K562 (cell line): ENCODE measurements around the gene PHACTR2. TPM values are rescaled to one million over a fixed set of nuclear protein-coding genes. Genes with fewer than 3 reads are reported as not detected.

ENCODE experiments used
- ATAC-seq: fragments of 200-7000 bp; cut with Tn5 transposase; 3 replicates; pipeline ENCODE4 v1.9.1; 2020; ENCODE audit warnings: moderate library complexity
- BruUV-seq: library from RNA; stranded (reverse); fragments of 400-500 nt; replicated peaks from 2 replicates; lab custom pipeline; 2021; lab: Mats Ljungman, UMichigan
- CTCF ChIA-PET: fragments of 300-600 bp; formaldehyde crosslinking; extraction: SDS; loops from one replicate; lab custom pipeline; 2021; ENCODE audit warnings: low intra/inter-chr PET ratio; lab: Yijun Ruan, JAX
- POLR2A ChIA-PET: fragments of 300-600, 350-650 bp; sonication (Branson Sonifier 250); formaldehyde crosslinking; extraction: SDS; loops from one replicate; lab custom pipeline; 2021; ENCODE audit warnings: antibody characterized with exemption, inconsistent platforms; lab: Yijun Ruan, JAX
- DNase-seq, 4 experiments: peaks; one replicate each; pipeline versions ENCODE4 v3.0.0 to v3.0.0-alpha.2; 2011 to 2018; ENCODE audit warnings: low spot score in 3 of 4, mixed read lengths in 3 of 4; ENCODE audit errors: extremely low read depth in 1 of 4
- FAIRE-seq: peaks from 2 replicates; lab custom pipeline; 2011; peaks lifted over from hg19 to GRCh38; lab: Jason Lieb, UNC
- H2AFZ ChIP-seq: 2 replicates; pipeline ENCODE4 v1.6.0; 2011; ENCODE audit warnings: low read depth, low read length, control low read depth, inconsistent platforms
- H3K27ac ChIP-seq: fragments of 200-600 bp; 3 replicates; pipeline ENCODE4 v1.8.0; 2011; ENCODE audit warnings: low read depth, mild to moderate bottlenecking, control low read depth, inconsistent platforms, low read length, moderate library complexity, mixed read lengths; ENCODE audit errors: extremely low read depth
- H3K27me3 ChIP-seq, 2 experiments: fragments of 300-600 bp in 1 of 2; 2 replicates in 1 of 2; 3 replicates in 1 of 2; pipeline versions ENCODE4 v1.6.0 to v1.8.0; 2011; ENCODE audit warnings: inconsistent platforms in 2 of 2, low read length in 2 of 2, mild to moderate bottlenecking in 1 of 2, mixed read lengths in 1 of 2, moderate library complexity in 1 of 2; ENCODE audit not compliant: control insufficient read depth in 2 of 2, insufficient read depth in 2 of 2
- H3K36me3 ChIP-seq: fragments of 300-600 bp; 3 replicates; pipeline ENCODE4 v1.8.0; 2011; ENCODE audit warnings: mild to moderate bottlenecking, low read length, inconsistent platforms; ENCODE audit not compliant: control insufficient read depth, insufficient read depth
- H3K4me1 ChIP-seq, 2 experiments: fragments of 200-600 bp in 1 of 2; replicated peaks in 1 of 2; 2 replicates in 1 of 2; 3 replicates in 1 of 2; pipeline versions ENCODE4 v1.5.1 to v1.8.0; 2011; ENCODE audit warnings: inconsistent platforms in 2 of 2, low read length in 2 of 2, mild to moderate bottlenecking in 1 of 2, mixed read lengths in 1 of 2, moderate library complexity in 1 of 2; ENCODE audit not compliant: control insufficient read depth in 2 of 2, insufficient read depth in 2 of 2
- H3K4me2 ChIP-seq: 2 replicates; pipeline ENCODE4 v1.6.1; 2011; ENCODE audit warnings: low read length, control low read depth, inconsistent platforms, mixed read lengths; ENCODE audit not compliant: insufficient read depth
- H3K4me3 ChIP-seq: fragments of 200-600 bp; sonication (generic), shearing (Covaris generic); 2 replicates; pipeline ENCODE4 v1.5.1; 2016; ENCODE audit warnings: control low read depth, inconsistent platforms
- H3K79me2 ChIP-seq: fragments of 200-600 bp; 3 replicates; pipeline ENCODE4 v1.8.0; 2011; ENCODE audit warnings: low read length, inconsistent platforms; ENCODE audit not compliant: control insufficient read depth, insufficient read depth
- H3K9ac ChIP-seq, 2 experiments: 2 replicates each; pipeline versions ENCODE4 v1.6.0 to v1.6.1; 2011; ENCODE audit warnings: low read depth in 2 of 2, low read length in 2 of 2, control low read depth in 1 of 2, inconsistent platforms in 1 of 2, mild to moderate bottlenecking in 1 of 2, mixed read lengths in 1 of 2; ENCODE audit not compliant: insufficient read depth in 1 of 2
- H3K9me1 ChIP-seq: one replicate; pipeline ENCODE4 v1.6.0; 2011; ENCODE audit warnings: inconsistent platforms, mild to moderate bottlenecking, low read length, moderate library complexity; ENCODE audit not compliant: control insufficient read depth, insufficient read depth
- H3K9me3 ChIP-seq: replicated peaks from 2 replicates; pipeline ENCODE4 v1.5.1; 2011; ENCODE audit warnings: low read depth, low read length, inconsistent platforms; ENCODE audit not compliant: control insufficient read depth, insufficient read depth
- H4K20me1 ChIP-seq: replicated peaks from 2 replicates; pipeline ENCODE4 v1.6.1; 2011; ENCODE audit warnings: low read length, inconsistent platforms, mixed read lengths; ENCODE audit not compliant: control insufficient read depth, insufficient read depth
- ASH1L ChIP-seq: fragments of 450-650 bp; IDR thresholded peaks from 2 replicates; pipeline ENCODE4 v1.6.1; 2018; ENCODE audit warnings: borderline replicate concordance, mild to moderate bottlenecking, low read depth; ENCODE audit not compliant: partially characterized antibody
- CREM ChIP-seq: IDR thresholded peaks from 2 replicates; pipeline ENCODE4 v1.6.1; 2014; ENCODE audit warnings: antibody characterized with exemption, low read depth
- EWSR1 ChIP-seq: fragments of 450-650 bp; IDR thresholded peaks from 2 replicates; pipeline ENCODE4 v1.6.1; 2018; ENCODE audit warnings: borderline replicate concordance, mild to moderate bottlenecking, low read depth, moderate library complexity; ENCODE audit not compliant: partially characterized antibody
- GABPB1 ChIP-seq: sonication (generic); formaldehyde crosslinking; IDR thresholded peaks from 2 replicates; pipeline ENCODE4 v1.8.0; 2022; ENCODE audit warnings: mild to moderate bottlenecking, missing genetic modification reagents
- PATZ1 ChIP-seq: fragments of 250-450 bp; sonication (Bioruptor Pico); IDR thresholded peaks from 2 replicates; pipeline ENCODE4 v1.5.0; 2020; ENCODE audit warnings: mild to moderate bottlenecking, borderline replicate concordance
- PHF8 ChIP-seq: fragments of 200-600 bp; sonication (generic); IDR thresholded peaks from 2 replicates; pipeline ENCODE4 v1.6.1; 2012; ENCODE audit warnings: mixed run types, mild to moderate bottlenecking, inconsistent platforms, low read length, moderate library complexity, borderline replicate concordance
- RBM14 ChIP-seq: fragments of 200-400 bp; formaldehyde crosslinking; IDR thresholded peaks from 2 replicates; pipeline ENCODE4 v1.6.1; 2018; ENCODE audit warnings: low read depth, mild to moderate bottlenecking, low read length, moderate library complexity, borderline replicate concordance; ENCODE audit not compliant: insufficient read depth
- THRAP3 ChIP-seq: fragments of 450-650 bp; IDR thresholded peaks from 2 replicates; pipeline ENCODE4 v1.6.1; 2016; ENCODE audit warnings: mild to moderate bottlenecking, inconsistent platforms, borderline replicate concordance
- TOE1 ChIP-seq, 2 experiments: fragments of 450-650 bp in 1 of 2; sonication (generic) in 1 of 2; formaldehyde crosslinking in 1 of 2; IDR thresholded peaks; 2 replicates each; pipeline versions ENCODE4 v1.7.1 to v1.8.0; 2016 to 2022; ENCODE audit warnings: borderline replicate concordance in 2 of 2, mild to moderate bottlenecking in 2 of 2, antibody characterized with exemption in 1 of 2, inconsistent platforms in 1 of 2, low read depth in 1 of 2, missing genetic modification reagents in 1 of 2, moderate library complexity in 1 of 2
- TSC22D4 ChIP-seq: fragments of 450-650 bp; IDR thresholded peaks from 2 replicates; pipeline ENCODE4 v1.6.1; 2016; ENCODE audit warnings: missing genetic modification characterization, missing biosample characterization, control low read depth
- ZNF143 ChIP-seq: sonication (generic); formaldehyde crosslinking; IDR thresholded peaks from 2 replicates; pipeline ENCODE4 v1.9.0; 2022; ENCODE audit warnings: mild to moderate bottlenecking, missing genetic modification reagents
- ZNF24 ChIP-seq: fragments of 450-650 bp; IDR thresholded peaks from 2 replicates; pipeline ENCODE4 v1.6.1; 2016
- ZNF354B ChIP-seq: fragments of 250-450 bp; sonication (Bioruptor Pico); IDR thresholded peaks from 2 replicates; pipeline ENCODE4 v1.4.0; 2020
- WGBS: fragments of 100-300 bp; shearing (Covaris generic); methylation state at CpG from one replicate; pipeline ENCODE4 v1.1.6; 2016; ENCODE audit warnings: low coverage, mixed read lengths; ENCODE audit not compliant: insufficient coverage; ENCODE audit errors: missing lambda C conversion rate; 5-methylcytosine and 5-hydroxymethylcytosine counted together
- in situ Hi-C: fragments of 300-500 bp; cut with MboI; formaldehyde crosslinking; loops from 4 replicates; pipeline ENCODE4 v1.15.0; 2018; ENCODE audit warnings: inconsistent platforms, mixed read lengths
- intact Hi-C: fragments of 100-400 bp; cut with micrococcal nuclease; formaldehyde crosslinking; loops from 2 replicates; pipeline ENCODE4 v1.14.2; 2022
- polyA plus RNA-seq, 8 experiments: library from polyadenylated mRNA; depleted of rRNA in 4 of 8; stranded (reverse) in 5 of 8; unstranded in 3 of 8; fragments of >200 nt; fragmentation: Nextera tagmentation in 2 of 8; fragmentation: Illumina TruSeq in 1 of 8; extraction: Ambion mirVana in 2 of 8; extraction: Trizol in 1 of 8; gene quantifications; 2 replicates each; pipeline versions ENCODE4 v1.2.1 to v1.2.3, GENCODE V29; 2011 to 2014; ENCODE audit warnings: inconsistent platforms in 1 of 8, missing spikeins in 1 of 8
- total RNA-seq, 7 experiments: library from RNA; depleted of rRNA in 6 of 7; stranded (reverse); fragments of >200 nt in 6 of 7; fragmentation: Illumina TruSeq in 2 of 7; extraction: Trizol in 2 of 7; gene quantifications; 2 replicates each; pipeline versions ENCODE4 v1.2.1 to v1.2.3, GENCODE V29; 2011 to 2021; ENCODE audit warnings: low replicate concordance in 1 of 7
- TF ChIP-seq, protein P1 (sequence below), 2 experiments: fragments of 250-450 bp in 1 of 2; fragments of 450-650 bp in 1 of 2; sonication (Bioruptor Pico) in 1 of 2; IDR thresholded peaks; 2 replicates each; pipeline versions ENCODE4 v1.6.1 to v1.8.0; 2016 to 2021; ENCODE audit warnings: mild to moderate bottlenecking in 2 of 2, moderate library complexity in 2 of 2, missing compliant biosample characterization in 1 of 2, missing genetic modification characterization in 1 of 2
- TF ChIP-seq, protein P2 (sequence below): fragments of 450-650 bp; IDR thresholded peaks from 2 replicates; pipeline ENCODE4 v1.6.1; 2018; ENCODE audit not compliant: partially characterized antibody

Gene PHACTR2
- total and polyA plus RNA-seq, 9 of the 15 experiments (the other 6 are each of a cell fraction or from before 2014, with no cell fraction given): 5.3 to 52.5 (median 22.9) TPM

DNA sequence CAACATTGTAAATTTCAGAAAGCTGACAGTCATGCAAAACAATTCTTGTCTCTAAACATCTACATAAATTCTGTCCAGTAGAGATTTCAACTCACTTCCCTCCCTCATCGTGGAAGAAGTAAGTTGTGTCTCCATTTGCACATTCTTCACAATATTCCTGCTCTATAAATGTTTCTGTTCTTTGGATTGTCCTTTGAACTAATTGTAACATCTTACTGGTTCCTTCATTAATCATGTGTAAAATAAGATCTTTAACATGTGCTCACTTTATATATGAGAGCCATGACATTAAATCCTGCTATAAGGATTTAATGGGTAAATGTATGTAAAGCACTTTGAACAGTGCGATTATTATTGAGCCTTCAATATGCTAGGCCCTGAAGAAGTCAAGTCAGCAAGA, 158.4 kb downstream of the PHACTR2 start:
- Histone ChIP-seq H3K9me1 (no peaks in the 10 kb centered on the region), H4K20me1 (no peaks in the 10 kb centered on the region), H3K4me2 (no peak overlapping the region), H3K27me3 (no peaks in the 10 kb centered on the region), H3K27ac (no peak overlapping the region), H3K9ac (no peak overlapping the region), H2AFZ (no peak overlapping the region), H3K79me2 (no peaks in the 10 kb centered on the region), H3K4me1 (no peaks in the 10 kb centered on the region; a peak in 1 of 5 replicates), H3K4me3 (no peak overlapping the region), H3K9me3 (no peaks in the 10 kb centered on the region), H3K36me3 (no peaks in the 10 kb centered on the region)
- in situ Hi-C loops: no loop called here
- FAIRE-seq: no peak
- no peak for ATAC-seq
- DNase-seq: no peak
- intact Hi-C loops: no loop called here
- 69% methylated on average over 2 of the region's 2 CpGs for WGBS
- TF ChIP-seq ZNF354B (CRISPR knock-in tag) (no peak), PATZ1 (CRISPR knock-in tag) (no peak), PHF8 (no peak), EWSR1 (no peak), TOE1 (IDR thresholded peaks at IDR 0.05; ENCODE audit: borderline replicate concordance) (no peak), TOE1 (CRISPR knock-in tag; IDR thresholded peaks at IDR 0.05; ENCODE audit: borderline replicate concordance, low read depth) (no peak), RBM14 (no peak), GABPB1 (no peak), THRAP3 (no peak), CREM (no peak), ZNF24 (no peak), ZNF143 (CRISPR knock-in tag) (no peak), ASH1L (no peak), TSC22D4 (tag) (no peak)
- TF ChIP-seq, protein P1, sequence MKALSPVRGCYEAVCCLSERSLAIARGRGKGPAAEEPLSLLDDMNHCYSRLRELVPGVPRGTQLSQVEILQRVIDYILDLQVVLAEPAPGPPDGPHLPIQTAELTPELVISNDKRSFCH (CRISPR knock-in tag; IDR thresholded peaks at IDR 0.05): no peak
- TF ChIP-seq, protein P1 (tag; IDR thresholded peaks at IDR 0.05): no peak
- TF ChIP-seq, protein P2, sequence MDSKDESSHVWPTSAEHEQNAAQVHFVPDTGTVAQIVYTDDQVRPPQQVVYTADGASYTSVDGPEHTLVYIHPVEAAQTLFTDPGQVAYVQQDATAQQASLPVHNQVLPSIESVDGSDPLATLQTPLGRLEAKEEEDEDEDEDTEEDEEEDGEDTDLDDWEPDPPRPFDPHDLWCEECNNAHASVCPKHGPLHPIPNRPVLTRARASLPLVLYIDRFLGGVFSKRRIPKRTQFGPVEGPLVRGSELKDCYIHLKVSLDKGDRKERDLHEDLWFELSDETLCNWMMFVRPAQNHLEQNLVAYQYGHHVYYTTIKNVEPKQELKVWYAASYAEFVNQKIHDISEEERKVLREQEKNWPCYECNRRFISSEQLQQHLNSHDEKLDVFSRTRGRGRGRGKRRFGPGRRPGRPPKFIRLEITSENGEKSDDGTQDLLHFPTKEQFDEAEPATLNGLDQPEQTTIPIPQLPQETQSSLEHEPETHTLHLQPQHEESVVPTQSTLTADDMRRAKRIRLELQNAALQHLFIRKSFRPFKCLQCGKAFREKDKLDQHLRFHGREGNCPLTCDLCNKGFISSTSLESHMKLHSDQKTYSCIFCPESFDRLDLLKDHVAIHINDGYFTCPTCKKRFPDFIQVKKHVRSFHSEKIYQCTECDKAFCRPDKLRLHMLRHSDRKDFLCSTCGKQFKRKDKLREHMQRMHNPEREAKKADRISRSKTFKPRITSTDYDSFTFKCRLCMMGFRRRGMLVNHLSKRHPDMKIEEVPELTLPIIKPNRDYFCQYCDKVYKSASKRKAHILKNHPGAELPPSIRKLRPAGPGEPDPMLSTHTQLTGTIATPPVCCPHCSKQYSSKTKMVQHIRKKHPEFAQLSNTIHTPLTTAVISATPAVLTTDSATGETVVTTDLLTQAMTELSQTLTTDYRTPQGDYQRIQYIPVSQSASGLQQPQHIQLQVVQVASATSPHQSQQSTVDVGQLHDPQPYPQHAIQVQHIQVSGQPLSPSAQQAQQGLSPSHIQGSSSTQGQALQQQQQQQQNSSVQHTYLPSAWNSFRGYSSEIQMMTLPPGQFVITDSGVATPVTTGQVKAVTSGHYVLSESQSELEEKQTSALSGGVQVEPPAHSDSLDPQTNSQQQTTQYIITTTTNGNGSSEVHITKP: no peak
- CTCF ChIA-PET: no interaction called here
- POLR2A ChIA-PET: interaction anchor here (1.2 kb wide), 1 partner anchor 21 kb away, joined by 3 read pairs; no protein-coding TSS in a partner anchor
- no TSS peak for BruUV-seq
